GM20000 (cell line): Measurements from ENCODE around the gene CORT.
"Not testable (repeated sequence)": the region's sequence is repeated elsewhere in the genome, so short reads cannot be mapped to it uniquely, and the experiment has no call there.

ENCODE experiments used
- DNase-seq: peaks from one replicate; pipeline ENCODE4 v3.0.0; 2012; ENCODE audit warnings: low spot score
- CTCF ChIP-seq: IDR thresholded peaks from 2 replicates; pipeline ENCODE4 v1.5.1; 2012; ENCODE audit warnings: mild to moderate bottlenecking, control low read depth; ENCODE audit errors: extremely low read depth, missing control alignments

Gene CORT

GRCh38 chr1:10472220-10473144 lies 22.7 kb downstream of the CORT start, which contains the start of gene DFFA:
DFFA (minus strand) TSS chr1:10472529; CDS start chr1:10472458, 71 bp downstream.
- peak; percentile 91 for DNase-seq
- no peak for TF ChIP-seq CTCF

- no peak for TF ChIP-seq CTCF
- no peak for DNase-seq
Measured at GRCh38 chr1:10473145-10473765, 23.4 kb downstream of the CORT start.

- DNase-seq = not testable (repeated sequence)
Measured at GRCh38 chr1:10474309-10474612, 24.4 kb downstream of the CORT start.

- no peak for TF ChIP-seq CTCF
- DNase-seq = peak; percentile 91
Measured at GRCh38 chr1:10474613-10475507, 25.0 kb downstream of the CORT start, which contains the start of gene PEX14. PEX14 (plus strand) TSS chr1:10474950; CDS start chr1:10474967, 17 bp downstream.

- no peak for DNase-seq
- no peak for TF ChIP-seq CTCF
Measured at GRCh38 chr1:10475510-10475909, 25.7 kb downstream of the CORT start.

- no peak for DNase-seq
- TF ChIP-seq CTCF = no peak
Measured at GRCh38 chr1:10479296-10479695, 29.5 kb downstream of the CORT start.

- DNase-seq = no peak
- TF ChIP-seq CTCF = no peak
Measured at GRCh38 chr1:10480614-10481013, 30.8 kb downstream of the CORT start.
